Sigmoid colon (tissue), 4 donors: ENCODE measurements around the gene TNNI2.

Experiments
- CTCF ChIP-seq, 4 experiments: fragments of 450-650 bp in 3 of 4; fragments of 200-600 bp in 1 of 4; IDR thresholded peaks; one replicate each; pipeline ENCODE4 v1.5.1; 2016 to 2019; ENCODE audit warnings: antibody characterized with exemption in 4 of 4, mild to moderate bottlenecking in 3 of 4, moderate library complexity in 2 of 4
- EP300 ChIP-seq, 4 donors: sonication (generic); formaldehyde crosslinking; IDR thresholded peaks; one replicate each; pipeline ENCODE4 v1.6.1; 2017; ENCODE audit warnings: antibody characterized with exemption in 4 of 4
- POLR2A ChIP-seq, 2 donors: fragments of 450-650 bp; IDR thresholded peaks; one replicate each; pipeline ENCODE4 v1.6.1; 2016; ENCODE audit warnings: antibody characterized with exemption in 2 of 2, mild to moderate bottlenecking in 2 of 2, moderate library complexity in 2 of 2
- POLR2AphosphoS5 ChIP-seq, 4 donors: sonication (generic); formaldehyde crosslinking; IDR thresholded peaks; one replicate each; pipeline ENCODE4 v1.6.1; 2017; ENCODE audit warnings: antibody characterized with exemption in 4 of 4

GRCh38 chr11:1793081-1793480 is 45.7 kb upstream of the TNNI2 start:
- no peak for TF ChIP-seq CTCF (IDR thresholded peaks at IDR 0.05)
- TF ChIP-seq POLR2A (IDR thresholded peaks at IDR 0.05): no peak
- no peak for TF ChIP-seq EP300 (IDR thresholded peaks at IDR 0.05)
- no peak for TF ChIP-seq POLR2AphosphoS5 (IDR thresholded peaks at IDR 0.05)
